ENCODE measurements around the gene AUNIP. TPM values are rescaled to one million over a fixed set of nuclear protein-coding genes. Genes with fewer than 3 reads are reported as not detected.

Gene AUNIP
- total RNA-seq, 2 experiments from 2014 or later: 4.8 TPM

DNA sequence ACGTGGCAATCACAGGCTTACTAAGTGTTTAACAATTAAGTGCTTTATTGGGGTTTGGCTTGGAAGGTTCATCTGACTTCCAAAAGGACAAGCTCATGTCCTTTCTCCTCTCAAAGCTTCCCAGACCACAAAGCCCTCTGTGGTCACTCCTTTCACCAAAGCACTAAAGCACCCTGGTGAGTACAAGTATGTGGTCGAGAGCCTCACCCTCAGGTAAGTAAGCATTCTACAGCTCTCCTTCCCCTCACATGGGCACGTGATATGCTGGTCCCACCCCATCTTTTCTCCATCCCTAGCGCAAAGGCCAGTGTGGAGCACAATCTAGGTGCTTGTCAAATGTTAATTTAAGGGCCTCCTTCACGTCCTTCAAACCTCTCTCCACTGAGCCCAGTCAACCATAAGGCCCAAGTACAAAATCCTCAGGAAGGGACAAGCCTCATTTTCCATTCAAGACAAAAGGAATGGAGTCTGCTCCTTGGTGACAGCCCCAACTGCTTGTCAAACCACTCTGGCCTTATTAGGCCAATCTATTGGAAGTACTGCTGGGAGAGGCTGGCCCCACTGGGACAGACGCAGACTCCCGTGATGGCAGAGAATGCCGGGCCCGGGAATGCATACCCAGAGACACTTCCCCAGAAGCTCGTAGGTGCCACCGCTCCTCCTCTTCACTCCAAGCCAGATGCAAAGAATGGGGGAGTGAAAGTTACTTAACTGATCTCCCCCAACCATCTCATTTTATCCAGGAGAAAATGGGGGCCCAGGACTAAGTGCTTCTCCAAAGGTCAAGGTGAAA is 39.2 kb upstream of the AUNIP start:
- Mint-ChIP-seq H3K27ac (no peak overlapping the region), H3K9me3 (no peaks in the 10 kb centered on the region), H3K36me3 (peaks cover 33% of the 10 kb centered on the region), H3K4me3 (no peak overlapping the region), H3K27me3 (no peaks in the 10 kb centered on the region), H3K4me1 (peaks cover 39% of the 10 kb centered on the region)
- ATAC-seq (ENCODE audit: low read depth): no peak
- POLR2A ChIA-PET: interaction anchor here (0.6 to 3.9 kb wide), 3 partner anchors 18 to 99 kb away, joined by 3 to 26 read pairs (median 5); partner anchors contain the start of gene PAFAH2
- no peak for DNase-seq

DNA sequence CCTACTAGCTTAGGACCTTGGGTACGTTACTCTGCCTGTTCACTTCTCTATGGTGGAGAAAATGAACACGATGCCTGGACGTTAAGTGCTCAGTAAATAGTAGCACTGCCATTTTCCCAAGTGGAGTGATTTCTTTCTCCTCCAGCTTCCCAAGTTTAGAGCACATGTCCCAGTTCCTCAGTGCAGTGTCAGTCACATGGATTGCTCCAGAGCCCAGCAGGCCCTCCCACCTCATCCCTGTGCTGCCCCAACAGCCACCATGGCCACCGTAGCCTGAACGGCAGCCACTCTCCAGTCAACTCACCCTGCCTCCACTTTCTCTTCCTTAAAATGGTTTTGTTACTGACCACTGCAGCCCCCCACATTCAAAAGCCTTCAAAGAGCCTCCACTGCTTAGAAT is 38.5 kb upstream of the AUNIP start:
- Mint-ChIP-seq H3K9me3 (no peaks in the 10 kb centered on the region), H3K27me3 (no peaks in the 10 kb centered on the region), H3K4me1 (peaks cover 34% of the 10 kb centered on the region), H3K27ac (no peak overlapping the region), H3K4me3 (no peak overlapping the region), H3K36me3 (peaks cover 32% of the 10 kb centered on the region)
- ATAC-seq (ENCODE audit: low read depth): no peak
- POLR2A ChIA-PET: interaction anchor here (0.6 to 3.9 kb wide), 3 partner anchors 17 to 100 kb away, joined by 3 to 26 read pairs (median 5); partner anchors contain the start of gene PAFAH2
- no peak for DNase-seq

DNA sequence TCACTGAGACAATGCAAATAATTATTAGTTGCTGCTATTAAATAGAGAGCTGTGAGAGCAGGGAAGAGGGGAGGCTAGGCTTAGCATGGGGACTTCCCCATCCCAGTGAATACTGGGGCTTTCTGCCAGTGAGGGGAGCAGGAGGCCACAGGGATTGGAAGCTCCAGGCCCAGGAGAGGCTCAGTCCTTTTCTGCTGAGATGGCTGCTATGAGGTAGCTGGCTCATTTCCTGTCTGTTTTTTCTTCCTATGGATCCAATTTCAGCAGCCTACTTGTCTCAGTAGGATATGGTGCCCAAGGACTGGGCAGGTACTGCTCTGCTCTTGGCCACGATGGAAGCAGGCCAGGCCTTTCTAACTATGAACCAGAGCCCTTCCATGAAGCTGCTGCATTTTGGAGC is 37.0 kb upstream of the AUNIP start:
- POLR2A ChIA-PET: interaction anchor here (1.1 to 2.3 kb wide), 7 partner anchors 9 to 126 kb away, joined by 3 to 76 read pairs (median 7); partner anchors contain the start of genes PAFAH2 and STMN1
- Mint-ChIP-seq H3K36me3 (peaks cover 24% of the 10 kb centered on the region), H3K4me1 (peaks cover 25% of the 10 kb centered on the region), H3K27ac (peak overlapping the region; percentile 25), H3K9me3 (no peaks in the 10 kb centered on the region), H3K27me3 (no peaks in the 10 kb centered on the region), H3K4me3 (no peak overlapping the region)
- no peak for ATAC-seq (ENCODE audit: low read depth)
- no peak for DNase-seq

DNA sequence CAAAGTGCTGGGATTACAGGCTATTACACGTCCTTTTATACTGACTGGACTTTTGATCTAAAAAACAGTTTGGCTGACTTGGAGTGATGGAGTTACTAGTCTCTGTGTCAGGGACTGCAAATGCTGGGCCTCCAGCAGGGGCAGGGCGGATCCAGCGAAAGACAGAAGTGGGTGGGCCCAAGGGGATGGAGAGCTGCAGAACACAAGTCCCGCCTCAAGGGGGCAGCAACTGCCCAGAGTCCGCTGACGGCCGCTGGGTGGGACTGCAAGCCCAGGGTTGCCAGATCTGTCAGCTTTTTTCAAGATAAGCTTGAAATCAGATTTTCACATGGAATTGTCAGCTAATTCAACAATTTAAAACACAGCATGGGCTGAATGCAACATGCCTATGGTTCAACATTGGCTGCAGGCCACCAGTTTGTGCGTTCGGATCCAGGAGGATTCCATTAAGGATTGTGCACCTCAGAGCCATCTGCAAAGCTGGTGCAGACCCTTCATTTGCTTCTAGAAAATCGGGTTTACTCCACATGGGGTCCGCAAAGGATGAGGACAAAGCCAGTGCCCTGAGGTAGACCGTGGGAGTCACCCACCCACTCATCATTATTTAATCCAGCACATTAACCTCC is 36.2 kb upstream of the AUNIP start:
- Mint-ChIP-seq H3K36me3 (peaks cover 17% of the 10 kb centered on the region), H3K27me3 (no peaks in the 10 kb centered on the region), H3K9me3 (no peaks in the 10 kb centered on the region), H3K4me1 (peaks cover 19% of the 10 kb centered on the region), H3K27ac (peak overlapping the region; percentile 75), H3K4me3 (no peak overlapping the region)
- POLR2A ChIA-PET: interaction anchor here (0.7 to 2.3 kb wide), 9 partner anchors 10 to 127 kb away, joined by 3 to 76 read pairs (median 4); partner anchors contain the start of genes PAFAH2 and STMN1
- DNase-seq: peak; percentile 90
- ATAC-seq (ENCODE audit: low read depth): peak; percentile 93

DNA sequence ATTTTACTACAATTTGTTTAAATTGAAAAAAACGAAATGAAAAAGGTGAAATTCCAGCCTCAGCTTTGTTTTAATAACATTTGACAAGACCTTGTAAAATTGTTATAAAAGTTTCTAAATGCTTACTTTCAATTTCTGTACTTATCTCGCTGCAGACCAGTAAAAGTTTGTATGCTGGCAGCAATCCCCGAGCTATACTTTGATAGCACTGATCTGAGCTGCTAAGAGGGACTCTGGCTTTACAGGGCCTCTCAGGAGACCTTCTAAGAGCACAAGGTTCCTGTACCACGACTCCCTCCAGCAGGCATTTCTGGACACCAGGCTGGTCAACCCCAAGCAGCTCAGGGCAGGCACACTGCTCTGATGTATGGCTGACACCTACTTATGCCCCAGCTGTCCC is 33.9 kb upstream of the AUNIP start:
- ATAC-seq (ENCODE audit: low read depth): no peak
- DNase-seq: no peak
- Mint-ChIP-seq H3K27me3 (no peaks in the 10 kb centered on the region), H3K4me1 (peaks cover 13% of the 10 kb centered on the region), H3K9me3 (no peaks in the 10 kb centered on the region), H3K27ac (no peak overlapping the region), H3K4me3 (no peak overlapping the region), H3K36me3 (peaks cover 19% of the 10 kb centered on the region)
- POLR2A ChIA-PET: interaction anchor here (1.3 kb wide), 1 partner anchor 104 kb away, joined by 8 read pairs; the partner anchor contains the start of gene PAFAH2

DNA sequence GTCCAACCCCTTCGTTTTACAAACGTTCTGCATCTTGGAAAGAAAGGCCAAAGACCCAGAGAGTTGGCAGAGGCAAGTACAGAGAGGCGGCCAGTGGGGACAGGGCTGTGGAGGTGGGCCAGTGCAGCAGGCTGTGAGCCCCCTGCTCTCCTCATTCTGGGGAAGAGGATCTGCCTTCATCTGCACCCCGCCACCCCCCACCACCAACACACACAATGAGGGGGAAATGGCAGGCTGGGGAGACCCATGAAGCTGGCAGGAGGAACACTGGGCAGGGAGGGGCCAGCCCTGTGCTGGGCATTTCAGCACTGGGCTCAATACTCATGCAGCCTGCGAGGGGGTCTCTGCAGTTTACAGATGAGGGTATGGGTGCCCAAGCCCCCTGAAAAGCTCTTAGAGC is 32.3 kb upstream of the AUNIP start:
- Mint-ChIP-seq H3K9me3 (no peaks in the 10 kb centered on the region), H3K27ac (no peak overlapping the region), H3K36me3 (peaks cover 19% of the 10 kb centered on the region), H3K4me3 (no peak overlapping the region), H3K4me1 (peaks cover 13% of the 10 kb centered on the region), H3K27me3 (no peaks in the 10 kb centered on the region)
- ATAC-seq (ENCODE audit: low read depth) (no peak), DNase-seq (no peak)
- POLR2A ChIA-PET: interaction anchor here (0.7 to 1.3 kb wide), 2 partner anchors 106 to 300 kb away, joined by 4 to 5 read pairs; partner anchors contain the start of gene PAFAH2

DNA sequence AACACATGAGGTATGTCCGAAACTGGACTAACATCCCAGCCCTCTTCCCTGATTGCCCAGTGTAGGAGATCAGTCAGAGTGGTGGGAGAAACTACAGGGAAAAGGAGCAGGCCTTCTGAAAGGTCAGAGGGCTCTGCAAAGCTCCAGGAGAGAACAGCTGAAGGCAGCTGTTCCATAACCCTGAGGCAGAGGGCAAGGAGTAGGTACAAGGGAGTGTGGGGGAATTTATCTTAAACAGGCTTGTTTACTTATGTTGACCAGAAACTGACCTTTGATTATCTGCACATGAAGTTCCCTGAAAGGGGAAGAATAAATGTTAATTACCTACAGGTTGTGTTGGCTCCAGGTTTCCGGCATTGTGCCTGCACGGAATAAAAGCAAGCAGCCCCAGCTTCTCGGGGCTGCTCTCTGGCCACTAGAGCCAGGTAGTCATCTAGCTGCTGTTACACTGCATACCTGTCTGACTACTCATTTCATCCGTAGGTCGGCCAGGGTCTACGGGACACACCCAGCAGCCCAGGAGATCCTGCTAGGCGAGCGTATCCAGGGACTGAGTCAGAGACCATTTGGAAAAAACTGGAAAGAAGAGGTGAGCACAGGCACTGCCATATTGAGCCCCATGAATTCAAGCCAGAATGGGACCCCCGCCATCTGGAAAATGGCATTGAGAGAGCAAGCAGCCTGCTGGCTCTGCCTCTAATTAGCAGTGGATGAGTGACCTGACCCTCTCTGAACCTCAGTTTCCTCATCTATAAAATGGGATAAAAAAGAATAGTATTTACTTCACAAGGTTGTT is 31.2 kb upstream of the AUNIP start:
- DNase-seq (no peak), ATAC-seq (ENCODE audit: low read depth) (no peak)
- Mint-ChIP-seq H3K4me3 (no peak overlapping the region), H3K27ac (no peak overlapping the region), H3K4me1 (peaks cover 8% of the 10 kb centered on the region), H3K36me3 (peaks cover 19% of the 10 kb centered on the region), H3K9me3 (no peaks in the 10 kb centered on the region), H3K27me3 (no peaks in the 10 kb centered on the region)
- POLR2A ChIA-PET: no interaction called here

DNA sequence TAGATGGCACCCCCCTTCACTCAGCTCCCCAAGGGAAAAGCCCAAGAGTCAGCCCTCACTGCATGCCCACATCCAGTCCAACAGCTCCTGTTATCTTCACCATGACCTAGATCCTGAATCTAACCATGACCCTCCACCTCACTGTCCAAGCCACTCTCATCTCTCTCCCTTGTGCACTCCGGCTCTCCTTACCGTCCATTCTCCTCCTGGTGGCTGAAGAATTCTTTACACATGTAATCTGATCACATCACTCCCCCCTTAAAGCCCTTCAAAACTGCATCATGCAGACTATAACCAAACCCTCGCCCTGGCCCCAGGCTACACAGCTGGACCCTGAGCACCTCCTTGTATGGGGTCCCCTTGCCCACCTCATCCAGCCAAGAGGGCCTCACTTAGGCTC is 30.2 kb upstream of the AUNIP start:
- Mint-ChIP-seq H3K4me3 (no peak overlapping the region), H3K36me3 (peaks cover 16% of the 10 kb centered on the region), H3K9me3 (no peaks in the 10 kb centered on the region), H3K27me3 (no peaks in the 10 kb centered on the region), H3K27ac (no peak overlapping the region), H3K4me1 (peaks cover 4% of the 10 kb centered on the region)
- ATAC-seq (ENCODE audit: low read depth) (no peak), DNase-seq (no peak)
- POLR2A ChIA-PET: no interaction called here

DNA sequence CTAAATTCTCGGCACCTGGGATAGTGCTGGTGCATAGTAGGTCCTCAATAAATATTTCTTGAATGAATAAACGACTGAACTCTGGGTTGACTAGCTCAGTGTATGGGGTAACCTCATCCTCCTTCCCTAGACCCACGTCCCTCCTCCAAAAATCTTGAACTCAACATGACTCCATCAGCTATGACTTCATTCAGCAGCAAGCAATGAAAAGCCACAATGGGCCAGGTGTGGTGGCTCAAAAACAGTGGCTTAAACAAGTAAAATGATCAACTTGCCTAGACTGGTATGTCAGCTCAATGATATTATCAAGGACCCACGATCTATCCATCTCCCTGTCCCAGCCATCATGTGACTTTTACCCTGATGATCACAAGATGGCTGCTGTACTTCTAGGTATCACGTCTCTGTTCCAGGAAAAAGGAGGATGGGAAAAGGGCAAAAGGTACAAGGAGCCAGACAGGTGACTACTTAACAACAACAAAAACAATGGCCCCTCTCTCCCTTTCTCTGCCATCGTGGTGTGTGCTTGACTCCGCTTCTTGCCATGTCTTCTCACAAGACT is 29.2 kb upstream of the AUNIP start:
- Mint-ChIP-seq H3K36me3 (peaks cover 16% of the 10 kb centered on the region), H3K27me3 (no peaks in the 10 kb centered on the region), H3K9me3 (no peaks in the 10 kb centered on the region), H3K27ac (no peak overlapping the region), H3K4me3 (no peak overlapping the region), H3K4me1 (peaks cover 4% of the 10 kb centered on the region)
- ATAC-seq (ENCODE audit: low read depth) (no peak), DNase-seq (no peak)
- POLR2A ChIA-PET: interaction anchor here (0.6 kb wide), 1 partner anchor 144 kb away, joined by 3 read pairs; no protein-coding TSS in a partner anchor

DNA sequence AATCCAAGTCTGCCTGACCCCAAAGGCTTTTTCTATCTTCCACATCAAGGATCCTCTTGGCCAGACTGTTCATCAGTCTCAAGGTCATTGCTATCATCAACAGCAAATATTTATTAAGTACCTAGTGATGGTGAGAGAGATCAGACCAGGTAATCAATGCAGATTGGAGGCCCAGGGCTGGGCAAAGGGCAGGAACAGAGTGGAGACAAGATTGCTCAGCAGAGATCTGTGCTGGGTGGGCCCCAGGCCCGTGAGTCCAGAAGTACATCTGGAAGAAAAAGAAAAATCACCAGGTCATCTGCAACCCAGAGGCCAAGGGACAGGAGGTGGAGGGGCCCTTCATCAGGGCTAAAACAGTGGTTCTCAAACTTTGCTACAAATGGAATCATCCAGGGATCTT is 26.3 kb upstream of the AUNIP start:
- no peaks in the 10 kb centered on the region for H3K27me3 Mint-ChIP-seq
- POLR2A ChIA-PET: interaction anchor here (1.7 kb wide), 1 partner anchor 11 kb away, joined by 5 read pairs; the partner anchor contains the start of gene PAQR7
- no peak overlapping the region for H3K4me3 Mint-ChIP-seq
- ATAC-seq (ENCODE audit: low read depth): no peak
- H3K9me3 Mint-ChIP-seq: no peaks in the 10 kb centered on the region
- H3K4me1 Mint-ChIP-seq: peaks cover 4% of the 10 kb centered on the region
- no peak overlapping the region for H3K27ac Mint-ChIP-seq
- no peak for DNase-seq
- H3K36me3 Mint-ChIP-seq: peaks cover 16% of the 10 kb centered on the region

DNA sequence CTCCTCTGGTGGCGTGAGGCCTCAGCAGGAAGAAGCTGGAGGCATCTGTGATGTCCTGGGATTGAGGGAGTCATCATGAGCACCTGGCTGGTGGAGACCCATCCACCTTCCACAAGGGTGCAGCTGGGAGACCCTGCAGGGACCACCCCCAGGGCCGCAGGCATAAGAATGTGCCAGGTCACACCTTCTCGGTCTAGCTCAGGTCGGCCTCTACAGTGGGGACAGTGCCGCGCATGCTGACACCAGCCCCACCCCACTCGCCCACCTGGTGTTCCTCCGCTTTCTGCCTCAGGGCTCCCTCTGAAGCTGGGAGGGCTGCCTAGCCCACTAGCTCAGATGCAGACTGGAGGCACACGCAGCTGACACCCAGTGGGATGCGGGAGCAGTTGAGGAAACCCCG is 22.0 kb upstream of the AUNIP start:
- Mint-ChIP-seq H3K36me3 (no peaks in the 10 kb centered on the region), H3K9me3 (no peaks in the 10 kb centered on the region), H3K27me3 (peaks cover 16% of the 10 kb centered on the region), H3K4me1 (no peaks in the 10 kb centered on the region), H3K4me3 (no peak overlapping the region), H3K27ac (no peak overlapping the region)
- DNase-seq (no peak), ATAC-seq (ENCODE audit: low read depth) (no peak)
- POLR2A ChIA-PET: interaction anchor here (1.2 kb wide), 1 partner anchor 16 kb away, joined by 3 read pairs; no protein-coding TSS in a partner anchor

DNA sequence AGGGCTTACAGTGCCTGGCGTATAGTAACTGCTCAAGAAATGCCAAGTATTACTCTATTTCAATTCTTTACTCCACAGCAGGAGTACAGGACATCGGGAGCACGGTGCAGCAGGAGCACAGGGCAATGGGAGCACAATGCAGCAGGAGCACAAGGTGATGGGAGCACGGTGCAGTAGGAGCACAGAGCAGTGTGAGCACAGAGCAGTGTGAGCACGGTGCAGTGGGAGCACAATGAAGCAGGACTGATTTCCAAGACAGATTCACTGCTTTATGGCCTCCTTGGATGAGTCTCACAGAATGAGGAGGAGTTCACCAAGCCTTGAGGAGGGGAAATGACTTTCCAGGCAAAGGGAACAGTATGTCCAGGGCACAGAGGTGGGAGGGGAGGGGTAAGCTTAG is 21.3 kb upstream of the AUNIP start:
- no peak for DNase-seq
- H3K4me3 Mint-ChIP-seq: no peak overlapping the region
- POLR2A ChIA-PET: interaction anchor here (1.2 kb wide), 1 partner anchor 17 kb away, joined by 3 read pairs; no protein-coding TSS in a partner anchor
- no peaks in the 10 kb centered on the region for H3K9me3 Mint-ChIP-seq
- no peak for ATAC-seq (ENCODE audit: low read depth)
- H3K36me3 Mint-ChIP-seq: no peaks in the 10 kb centered on the region
- H3K27ac Mint-ChIP-seq: no peak overlapping the region
- H3K4me1 Mint-ChIP-seq: peaks cover 3% of the 10 kb centered on the region
- peaks cover 19% of the 10 kb centered on the region for H3K27me3 Mint-ChIP-seq

DNA sequence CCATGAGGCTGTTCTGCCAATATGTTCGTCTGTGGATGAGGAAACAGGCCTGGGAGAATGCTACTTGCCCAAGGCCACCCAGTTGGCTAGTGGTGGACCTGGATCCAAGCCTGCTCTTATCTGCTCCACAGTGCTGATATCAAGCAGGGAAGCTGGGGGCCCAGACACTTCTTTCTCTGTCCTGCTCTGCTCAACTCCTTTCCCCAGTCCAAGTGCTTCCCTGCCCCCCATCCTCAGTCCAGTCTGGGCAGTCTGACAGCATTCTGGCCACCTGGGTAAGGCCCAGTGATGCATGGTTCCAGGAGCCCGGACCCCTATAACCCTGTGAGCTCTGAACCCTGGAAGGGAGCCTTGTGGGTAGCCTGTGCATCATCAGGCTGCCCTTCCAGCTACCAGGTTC is 20.4 kb upstream of the AUNIP start:
- no peaks in the 10 kb centered on the region for H3K9me3 Mint-ChIP-seq
- no peaks in the 10 kb centered on the region for H3K36me3 Mint-ChIP-seq
- H3K4me3 Mint-ChIP-seq: no peak overlapping the region
- H3K27ac Mint-ChIP-seq: no peak overlapping the region
- H3K4me1 Mint-ChIP-seq: peaks cover 7% of the 10 kb centered on the region
- DNase-seq: no peak
- ATAC-seq (ENCODE audit: low read depth): no peak
- POLR2A ChIA-PET: no interaction called here
- H3K27me3 Mint-ChIP-seq: peaks cover 19% of the 10 kb centered on the region

Data from activated naive CD8-positive, alpha-beta T cell treated with anti-CD3 and anti-CD28 coated beads, Interleukin-2, amount 10 ng/mL, durations not matched to agents 7 days and 5 days (primary cell).